Smooth muscle cell (in vitro differentiated cells): ENCODE measurements around the gene BRPF1. TPM values are rescaled to one million over a fixed set of nuclear protein-coding genes. Genes with fewer than 3 reads are reported as not detected.

Experiments
- DNase-seq: peaks from one replicate; lab custom pipeline; 2025; ENCODE audit not compliant: unreplicated experiment; lab: John Stamatoyannopoulos, UW
- H2AFZ ChIP-seq: fragments of 200-600 bp; sonication (generic); 2 replicates; pipeline ENCODE4 v1.6.0; 2016; ENCODE audit warnings: antibody characterized with exemption, low read depth, mild to moderate bottlenecking
- H3F3A ChIP-seq: fragments of 200-600 bp; sonication (generic); 2 replicates; pipeline ENCODE4 v1.6.0; 2017; ENCODE audit warnings: antibody characterized with exemption, low read depth
- H3K27ac ChIP-seq: fragments of 200-600 bp; sonication (generic); 2 replicates; pipeline ENCODE4 v1.5.1; 2016; ENCODE audit warnings: low read depth, mild to moderate bottlenecking
- H3K27me3 ChIP-seq: fragments of 200-600 bp; sonication (generic); 2 replicates; pipeline ENCODE4 v1.6.1; 2016; ENCODE audit warnings: low read depth, mild to moderate bottlenecking
- H3K36me3 ChIP-seq: fragments of 200-600 bp; sonication (generic); 2 replicates; pipeline ENCODE4 v1.5.1; 2016; ENCODE audit warnings: low read depth
- H3K4me1 ChIP-seq: fragments of 200-600 bp; sonication (generic); 2 replicates; pipeline ENCODE4 v1.5.1; 2016; ENCODE audit warnings: low read depth
- H3K4me2 ChIP-seq: fragments of 200-600 bp; sonication (generic); 2 replicates; pipeline ENCODE4 v1.6.0; 2016; ENCODE audit warnings: mild to moderate bottlenecking
- H3K4me3 ChIP-seq: fragments of 200-600 bp; sonication (generic); 2 replicates; pipeline ENCODE4 v1.5.1; 2016; ENCODE audit warnings: mild to moderate bottlenecking
- H3K79me2 ChIP-seq: fragments of 200-600 bp; sonication (generic); 2 replicates; pipeline ENCODE4 v1.6.0; 2016; ENCODE audit warnings: low read depth, mild to moderate bottlenecking
- H3K9ac ChIP-seq: fragments of 200-600 bp; sonication (generic); 2 replicates; pipeline ENCODE4 v1.6.0; 2016; ENCODE audit warnings: low read depth
- H3K9me3 ChIP-seq: fragments of 200-600 bp; sonication (generic); replicated peaks from 2 replicates; pipeline ENCODE4 v1.5.1; 2016; ENCODE audit warnings: low read depth
- H4K20me1 ChIP-seq: fragments of 200-600 bp; sonication (generic); 2 replicates; pipeline ENCODE4 v1.6.0; 2016; ENCODE audit warnings: low read depth
- WGBS: methylation state at CpG from one replicate; pipeline ENCODE4 v1.1.7; 2016; ENCODE audit warnings: low lambda C conversion rate; 5-methylcytosine and 5-hydroxymethylcytosine counted together
- polyA plus RNA-seq: library from polyadenylated mRNA; unstranded; fragments of >200 nt; fragmentation: Nextera tagmentation; extraction: Ambion mirVana; gene quantifications from 2 replicates; pipeline ENCODE4 v1.2.1, GENCODE V29; 2016
- total RNA-seq: library from RNA; depleted of rRNA; stranded (reverse); fragments of >200 nt; gene quantifications from 2 replicates; pipeline ENCODE4 v1.2.3, GENCODE V29; 2014
- TF ChIP-seq, protein P1 (sequence below): fragments of 200-600 bp; sonication (generic); IDR thresholded peaks from 2 replicates; pipeline ENCODE4 v1.5.1; 2017; ENCODE audit warnings: borderline replicate concordance, mild to moderate bottlenecking, antibody characterized with exemption; ENCODE audit not compliant: insufficient read depth, poor library complexity, severe bottlenecking

Gene BRPF1
- total and polyA plus RNA-seq, 2 experiments from 2014 or later = 13.9 to 17.1 TPM

DNA sequence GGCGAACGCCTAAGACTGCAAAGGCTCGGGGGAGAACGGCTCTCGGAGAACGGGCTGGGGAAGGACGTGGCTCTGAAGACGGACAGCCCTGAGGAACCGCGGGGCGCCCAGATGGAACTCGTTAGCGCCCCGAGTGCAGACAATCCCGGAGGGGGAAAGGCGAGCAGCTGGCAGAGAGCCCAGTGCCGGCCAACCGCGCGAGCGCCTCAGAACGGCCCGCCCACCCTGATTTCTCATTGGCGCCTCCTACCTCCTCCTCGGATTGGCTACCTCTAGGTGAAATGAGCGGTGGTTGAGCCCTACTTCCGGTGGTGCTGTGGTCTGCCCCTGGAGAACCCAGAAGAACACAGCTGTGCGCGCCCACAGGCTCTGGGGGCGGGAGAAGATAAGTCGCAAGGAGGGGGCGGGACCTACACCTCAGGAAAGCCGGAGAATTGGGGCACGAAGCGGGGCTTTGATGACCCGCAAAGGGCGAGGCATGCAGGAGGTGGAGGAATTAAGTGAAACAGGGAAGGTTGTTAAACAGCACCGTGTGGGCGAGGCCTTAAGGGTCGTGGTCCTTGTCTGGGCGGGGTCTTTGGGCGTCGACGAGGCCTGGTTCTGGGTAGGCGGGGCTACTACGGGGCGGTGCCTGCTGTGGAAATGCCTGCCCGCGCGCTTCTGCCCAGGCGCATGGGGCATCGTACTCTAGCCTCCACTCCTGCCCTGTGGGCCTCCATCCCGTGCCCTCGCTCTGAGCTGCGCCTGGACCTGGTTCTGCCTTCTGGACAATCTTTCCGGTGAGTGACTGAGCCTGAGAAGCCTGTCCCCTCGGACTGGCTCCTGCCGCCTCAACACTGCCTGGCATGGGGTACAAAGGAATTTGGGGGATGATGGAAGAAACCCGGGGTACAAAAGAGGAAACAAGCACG is 18.4 kb downstream of the BRPF1 start, which contains the start of gene OGG1:
Gene OGG1 (plus strand): TSS at position 308 of the 911 bp plus-strand sequence. CDS start 335 bp downstream, at position 643.
- TF ChIP-seq, protein P1, sequence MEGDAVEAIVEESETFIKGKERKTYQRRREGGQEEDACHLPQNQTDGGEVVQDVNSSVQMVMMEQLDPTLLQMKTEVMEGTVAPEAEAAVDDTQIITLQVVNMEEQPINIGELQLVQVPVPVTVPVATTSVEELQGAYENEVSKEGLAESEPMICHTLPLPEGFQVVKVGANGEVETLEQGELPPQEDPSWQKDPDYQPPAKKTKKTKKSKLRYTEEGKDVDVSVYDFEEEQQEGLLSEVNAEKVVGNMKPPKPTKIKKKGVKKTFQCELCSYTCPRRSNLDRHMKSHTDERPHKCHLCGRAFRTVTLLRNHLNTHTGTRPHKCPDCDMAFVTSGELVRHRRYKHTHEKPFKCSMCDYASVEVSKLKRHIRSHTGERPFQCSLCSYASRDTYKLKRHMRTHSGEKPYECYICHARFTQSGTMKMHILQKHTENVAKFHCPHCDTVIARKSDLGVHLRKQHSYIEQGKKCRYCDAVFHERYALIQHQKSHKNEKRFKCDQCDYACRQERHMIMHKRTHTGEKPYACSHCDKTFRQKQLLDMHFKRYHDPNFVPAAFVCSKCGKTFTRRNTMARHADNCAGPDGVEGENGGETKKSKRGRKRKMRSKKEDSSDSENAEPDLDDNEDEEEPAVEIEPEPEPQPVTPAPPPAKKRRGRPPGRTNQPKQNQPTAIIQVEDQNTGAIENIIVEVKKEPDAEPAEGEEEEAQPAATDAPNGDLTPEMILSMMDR = no peak
- Histone ChIP-seq H3K27me3 (no peaks in the 10 kb centered on the region), H3K9me3 (no peaks in the 10 kb centered on the region), H3K79me2 (peaks cover 7% of the 10 kb centered on the region), H3F3A (peaks cover 28% of the 10 kb centered on the region), H3K4me3 (peak within 1 kb of the TSS; percentile 62), H3K9ac (peak within 1 kb of the TSS; percentile 33), H3K27ac (peak within 1 kb of the TSS; percentile 63), H3K4me2 (peak within 1 kb of the TSS; percentile 83), H3K4me1 (peaks cover 10% of the 10 kb centered on the region), H3K36me3 (no peaks in the 10 kb centered on the region), H2AFZ (peak within 1 kb of the TSS; percentile 60), H4K20me1 (no peaks in the 10 kb centered on the region)
- 1% methylated on average over 59 of the region's 60 CpGs for WGBS
- peak; percentile 95 for DNase-seq

DNA sequence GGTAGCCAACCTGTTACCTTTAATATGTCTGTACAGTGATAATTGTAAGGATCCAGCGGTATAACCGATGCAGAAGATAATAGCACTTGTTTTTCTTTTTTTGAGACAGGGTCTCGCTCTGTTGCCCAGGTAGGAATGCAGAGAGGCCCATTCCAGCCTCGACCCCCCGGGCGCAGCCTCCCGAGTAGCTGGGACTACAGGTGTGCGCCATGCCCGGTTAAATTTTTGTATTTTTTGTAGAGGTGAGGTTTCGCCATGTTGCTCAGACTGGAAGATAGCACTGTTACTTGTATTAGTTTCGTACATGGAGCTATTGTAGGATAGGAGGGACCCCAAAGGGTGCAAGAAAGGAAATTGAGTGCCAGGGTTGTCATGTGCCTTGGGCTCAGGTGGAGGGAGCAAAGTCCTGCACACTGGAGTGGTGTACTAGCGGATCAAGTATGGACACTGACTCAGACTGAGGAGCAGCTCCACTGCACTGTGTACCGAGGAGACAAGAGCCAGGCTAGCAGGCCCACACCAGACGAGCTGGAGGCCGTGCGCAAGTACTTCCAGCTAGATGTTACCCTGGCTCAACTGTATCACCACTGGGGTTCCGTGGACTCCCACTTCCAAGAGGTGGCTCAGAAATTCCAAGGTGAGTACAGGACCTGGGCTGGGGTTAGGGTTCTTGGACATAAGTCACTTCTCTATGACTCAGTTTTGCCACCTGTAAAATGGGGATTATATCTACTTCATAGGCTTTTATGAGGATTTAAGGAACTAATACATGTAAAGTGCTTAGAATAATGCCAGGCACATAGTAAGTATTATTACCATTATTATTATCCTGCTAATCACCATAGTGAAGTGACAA is 19.2 kb downstream of the BRPF1 start:
- H3K4me3 ChIP-seq = peak overlapping the region; percentile 62
- no peak for DNase-seq
- no peaks in the 10 kb centered on the region for H3K36me3 ChIP-seq
- 67% methylated on average over 17 of the region's 17 CpGs for WGBS
- H3K27me3 ChIP-seq = no peaks in the 10 kb centered on the region
- H3F3A ChIP-seq = peaks cover 27% of the 10 kb centered on the region
- H3K27ac ChIP-seq = peak overlapping the region; percentile 63
- peaks cover 10% of the 10 kb centered on the region for H3K4me1 ChIP-seq
- H3K4me2 ChIP-seq = peak overlapping the region; percentile 83
- no peak overlapping the region for H3K9ac ChIP-seq
- no peaks in the 10 kb centered on the region for H3K9me3 ChIP-seq
- H4K20me1 ChIP-seq = no peaks in the 10 kb centered on the region
- H3K79me2 ChIP-seq = peaks cover 7% of the 10 kb centered on the region
- TF ChIP-seq, protein P1 = no peak
- no peak overlapping the region for H2AFZ ChIP-seq

- Histone ChIP-seq H3K27me3 (no peaks in the 10 kb centered on the region), H3K4me1 (peaks cover 7% of the 10 kb centered on the region), H3K4me3 (no peak overlapping the region), H3K9me3 (no peaks in the 10 kb centered on the region), H3F3A (no peaks in the 10 kb centered on the region), H2AFZ (no peak overlapping the region), H3K4me2 (no peak overlapping the region), H4K20me1 (no peaks in the 10 kb centered on the region), H3K79me2 (peaks cover 7% of the 10 kb centered on the region), H3K27ac (no peak overlapping the region), H3K36me3 (no peaks in the 10 kb centered on the region), H3K9ac (no peak overlapping the region)
- no peak for DNase-seq
- TF ChIP-seq, protein P1 = no peak
- WGBS = 93% methylated on average over 8 of the region's 8 CpGs
These were observed 23.1 kb downstream of the BRPF1 start for GRCh38 chr3:9754678-9755077.
